ENCODE data around the gene DEXI.

DNA sequence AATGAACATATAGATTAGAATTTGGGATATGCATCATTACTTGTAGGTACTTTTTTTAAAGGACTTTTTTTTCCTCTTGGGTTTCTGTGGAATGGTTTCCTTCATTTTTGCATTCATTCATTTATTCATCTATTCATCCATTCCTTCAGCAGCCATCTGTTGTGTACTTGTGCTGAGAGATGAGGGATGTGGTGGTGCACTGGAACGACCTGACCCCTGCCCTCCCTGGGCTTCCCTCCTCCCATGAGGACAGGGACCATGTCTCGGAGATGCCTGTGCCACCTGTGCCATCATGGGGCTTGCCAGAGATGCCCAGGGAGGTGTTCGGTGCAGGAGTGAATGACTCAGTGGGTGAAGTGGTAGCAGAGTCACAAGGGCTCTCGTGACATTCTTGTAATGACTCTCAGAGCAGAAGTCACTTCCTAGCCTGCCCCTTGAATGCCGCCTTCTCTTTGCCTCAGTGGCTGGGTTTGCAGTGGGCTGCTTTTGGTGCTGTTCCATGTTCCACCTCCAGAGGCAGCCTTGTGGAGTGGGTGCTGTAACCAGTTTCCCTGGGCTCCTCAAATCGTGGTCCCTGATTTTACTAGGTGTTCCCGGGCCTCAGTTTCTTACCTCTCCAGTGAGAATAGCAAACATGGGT is 46.0 kb upstream of the DEXI start:
- TF ChIP-seq CTCF (IDR thresholded peaks at IDR 0.05) (no peak), POLR2A (IDR thresholded peaks at IDR 0.05) (no peak), POLR2AphosphoS5 (IDR thresholded peaks at IDR 0.05) (no peak), EP300 (IDR thresholded peaks at IDR 0.05) (no peak)
